Cardiac fibroblast (primary cell): ENCODE measurements around the gene C5.

Experiments used
- DNase-seq, 2 donors: peaks; one replicate each; pipeline versions ENCODE4 v3.0.0 to v3.0.0-alpha.2; 2010; ENCODE audit warnings: low read depth in 2 of 2
- H3K4me3 ChIP-seq, 2 donors: replicated peaks in 1 of 2; 1 replicate in 1 of 2; 2 replicates in 1 of 2; pipeline ENCODE4 v1.5.1; 2011; ENCODE audit warnings: low read depth in 2 of 2, low read length in 2 of 2, mild to moderate bottlenecking in 2 of 2, moderate library complexity in 1 of 2
- TF ChIP-seq, protein P1 (sequence below): IDR thresholded peaks from one replicate; pipeline ENCODE4 v1.5.1; 2011; ENCODE audit warnings: low read depth, mild to moderate bottlenecking, low read length, inconsistent platforms

C5 gene

DNA sequence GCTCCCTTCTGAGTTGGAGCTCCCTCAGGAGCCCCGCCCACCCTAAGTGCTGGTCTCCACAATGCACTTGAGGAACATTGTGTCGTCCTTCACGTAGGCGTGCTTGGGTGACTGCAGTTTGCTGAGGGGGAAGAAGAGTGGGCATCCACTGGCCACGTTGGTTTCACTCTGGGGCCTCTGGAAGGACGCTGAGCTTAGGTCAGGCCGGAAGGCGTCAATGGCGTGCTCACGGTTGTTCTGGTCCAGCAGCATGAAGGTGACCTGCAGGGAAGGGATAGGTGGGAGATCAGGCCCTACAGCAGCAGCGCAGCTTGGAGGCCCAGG, 145.1 kb downstream of the C5 start:
- no peak for DNase-seq
- no peak overlapping the region for H3K4me3 ChIP-seq
- TF ChIP-seq, protein P1, sequence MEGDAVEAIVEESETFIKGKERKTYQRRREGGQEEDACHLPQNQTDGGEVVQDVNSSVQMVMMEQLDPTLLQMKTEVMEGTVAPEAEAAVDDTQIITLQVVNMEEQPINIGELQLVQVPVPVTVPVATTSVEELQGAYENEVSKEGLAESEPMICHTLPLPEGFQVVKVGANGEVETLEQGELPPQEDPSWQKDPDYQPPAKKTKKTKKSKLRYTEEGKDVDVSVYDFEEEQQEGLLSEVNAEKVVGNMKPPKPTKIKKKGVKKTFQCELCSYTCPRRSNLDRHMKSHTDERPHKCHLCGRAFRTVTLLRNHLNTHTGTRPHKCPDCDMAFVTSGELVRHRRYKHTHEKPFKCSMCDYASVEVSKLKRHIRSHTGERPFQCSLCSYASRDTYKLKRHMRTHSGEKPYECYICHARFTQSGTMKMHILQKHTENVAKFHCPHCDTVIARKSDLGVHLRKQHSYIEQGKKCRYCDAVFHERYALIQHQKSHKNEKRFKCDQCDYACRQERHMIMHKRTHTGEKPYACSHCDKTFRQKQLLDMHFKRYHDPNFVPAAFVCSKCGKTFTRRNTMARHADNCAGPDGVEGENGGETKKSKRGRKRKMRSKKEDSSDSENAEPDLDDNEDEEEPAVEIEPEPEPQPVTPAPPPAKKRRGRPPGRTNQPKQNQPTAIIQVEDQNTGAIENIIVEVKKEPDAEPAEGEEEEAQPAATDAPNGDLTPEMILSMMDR: no peak

DNA sequence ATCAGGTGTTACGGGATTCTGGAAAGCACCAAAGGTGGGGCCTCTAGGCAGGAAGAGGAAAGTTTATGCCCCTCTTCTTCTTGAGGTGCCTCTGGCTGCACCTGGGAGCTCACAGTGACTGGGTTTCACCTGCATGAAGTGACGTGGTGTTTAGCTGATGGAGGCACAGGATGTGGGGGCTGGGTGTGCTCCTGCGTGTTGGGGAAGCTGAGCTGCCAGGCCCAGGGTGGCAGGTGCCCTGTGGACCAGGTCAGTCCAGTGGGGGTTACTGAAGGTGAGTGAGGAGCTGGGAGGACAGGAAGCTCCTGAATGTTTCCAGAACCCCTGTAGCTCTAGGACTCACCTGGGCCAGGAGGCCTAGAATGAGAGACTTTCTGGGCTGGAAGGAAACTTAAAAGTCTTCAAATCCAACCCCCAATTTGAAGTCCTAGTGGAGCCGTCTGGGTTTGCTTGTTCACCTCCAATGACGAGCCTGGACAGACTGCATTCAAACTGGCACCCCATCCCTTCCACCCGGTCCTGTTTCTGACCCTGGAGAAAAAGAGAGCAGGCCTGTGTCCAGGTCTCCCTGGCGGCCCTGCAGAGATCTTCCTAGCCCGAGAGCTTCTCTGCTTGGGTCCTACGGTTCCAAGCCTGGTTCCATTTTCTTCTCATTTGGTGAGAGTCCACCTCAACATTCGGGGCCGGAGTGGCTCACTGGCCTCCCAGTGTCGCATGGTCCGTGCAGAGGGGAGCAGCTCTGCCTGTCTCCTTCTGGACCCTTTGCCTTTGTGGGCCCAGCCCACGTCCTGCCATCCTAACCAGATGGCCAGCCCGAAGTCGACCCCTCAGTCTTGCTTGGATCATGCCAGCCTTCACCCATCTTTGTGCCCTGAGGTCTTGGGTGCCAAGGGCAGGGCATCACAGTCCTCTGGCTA, 145.8 kb downstream of the C5 start:
- no peak for DNase-seq
- no peak overlapping the region for H3K4me3 ChIP-seq
- TF ChIP-seq, protein P1: no peak

GRCh38 chr9:120902569-120903535, 147.2 kb downstream of the C5 start:
- no peak overlapping the region for H3K4me3 ChIP-seq
- TF ChIP-seq, protein P1: no peak
- DNase-seq: no peak
